Fibroblast of mammary gland (primary cell): ENCODE data around the gene SNHG17.
"Not testable (repeated sequence)": the region's sequence is repeated elsewhere in the genome, so short reads cannot be mapped to it uniquely, and the experiment has no call there.

Source experiments
- DNase-seq: peaks from one replicate; pipeline ENCODE4 v3.0.0-alpha.2; 2010; ENCODE audit warnings: low read depth
- H3K4me3 ChIP-seq: 2 replicates; pipeline ENCODE4 v1.5.1; 2011; ENCODE audit warnings: low read depth, mild to moderate bottlenecking, low read length, moderate library complexity; ENCODE audit not compliant: control insufficient read depth
- CTCF ChIP-seq: conservative IDR thresholded peaks from 2 replicates; pipeline ENCODE4 v1.5.1; 2011; ENCODE audit warnings: low read depth, low read length, inconsistent platforms; ENCODE audit not compliant: control insufficient read depth, insufficient read depth

The SNHG17 gene

GRCh38 chr20:38447251-38447661 is 12.1 kb upstream of the SNHG17 start:
- H3K4me3 ChIP-seq = peak overlapping the region; percentile 91
- DNase-seq = no peak
- no peak for TF ChIP-seq CTCF

DNA sequence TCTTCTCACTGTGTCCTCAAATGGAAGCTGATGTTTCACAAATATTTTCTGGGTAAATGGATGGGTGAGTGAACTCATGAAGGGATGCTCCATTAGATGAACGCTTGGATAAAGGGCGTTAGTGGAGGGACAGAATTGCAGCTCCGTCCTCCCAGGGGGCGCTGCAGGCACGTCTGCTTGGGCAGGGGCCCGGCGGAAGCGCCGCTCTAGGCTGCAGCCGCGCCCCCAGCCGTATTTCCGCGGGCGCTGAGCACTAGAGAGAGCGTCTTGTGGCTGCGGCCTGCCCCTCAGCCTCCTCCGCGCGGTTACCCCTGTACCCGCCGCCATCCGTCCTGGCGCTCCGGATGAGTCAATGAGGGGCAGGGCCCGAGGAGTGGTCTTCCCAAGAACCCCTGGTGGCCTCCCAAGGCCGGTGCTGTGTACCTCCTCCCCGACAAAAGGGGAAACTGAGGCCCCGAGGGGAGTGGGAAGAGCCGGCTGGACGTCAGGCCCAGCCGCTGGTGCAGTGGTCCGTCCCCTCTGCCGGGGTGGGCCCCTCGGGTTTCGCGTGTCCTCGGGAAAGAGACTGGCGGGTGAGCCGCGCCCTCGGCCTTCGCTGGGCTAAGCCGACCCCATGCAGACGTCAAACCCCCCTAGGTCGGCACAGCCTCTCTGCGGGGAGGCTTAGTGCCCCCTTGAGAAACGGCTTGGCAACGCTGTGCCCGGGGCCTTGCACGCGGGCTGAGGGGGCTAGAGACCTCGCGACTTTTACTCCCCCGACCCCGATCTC is 11.5 kb upstream of the SNHG17 start:
- TF ChIP-seq CTCF = peak; percentile 75
- H3K4me3 ChIP-seq = peak overlapping the region; percentile 91
- DNase-seq = peak; percentile 92

DNA sequence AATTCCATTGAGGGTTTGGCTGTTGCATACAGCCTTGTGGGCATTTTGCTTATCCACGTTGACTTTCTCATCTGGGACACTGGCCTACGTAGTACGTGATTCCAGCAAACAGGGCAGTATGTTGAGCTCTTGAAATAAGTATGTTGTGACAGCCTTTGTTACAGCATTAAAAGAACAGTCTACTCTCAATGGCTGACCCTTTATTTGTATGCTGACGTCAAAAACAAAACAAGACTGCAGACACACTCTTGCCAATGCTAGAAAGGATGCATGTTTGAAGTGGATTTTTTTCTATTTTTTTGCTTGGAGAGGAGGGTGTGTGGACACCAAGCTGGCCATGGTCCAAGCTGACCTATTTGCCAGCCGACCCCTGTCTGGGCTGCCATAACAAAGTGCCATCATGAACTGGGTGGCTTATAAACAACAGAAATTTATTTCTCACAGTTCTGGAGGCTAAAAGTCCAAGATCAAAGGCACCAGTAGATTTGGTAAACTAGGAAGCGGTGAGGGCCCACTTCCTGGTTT is 10.8 kb upstream of the SNHG17 start:
- TF ChIP-seq CTCF = no peak
- peak overlapping the region; percentile 91 for H3K4me3 ChIP-seq
- no peak for DNase-seq

GRCh38 chr20:38445381-38445796 is 10.3 kb upstream of the SNHG17 start:
- no peak for DNase-seq
- TF ChIP-seq CTCF = no peak
- H3K4me3 ChIP-seq = no peak overlapping the region

- no peak for DNase-seq
- TF ChIP-seq CTCF = no peak
Measured at GRCh38 chr20:38441916-38442315, 6.8 kb upstream of the SNHG17 start.

GRCh38 chr20:38441110-38441509 is 6.0 kb upstream of the SNHG17 start:
- not testable (repeated sequence) for DNase-seq, H3K4me3 ChIP-seq

More at GRCh38 chr20:38441916-38442315, 6.8 kb upstream of the SNHG17 start:
- H3K4me3 ChIP-seq = no peak overlapping the region

DNA sequence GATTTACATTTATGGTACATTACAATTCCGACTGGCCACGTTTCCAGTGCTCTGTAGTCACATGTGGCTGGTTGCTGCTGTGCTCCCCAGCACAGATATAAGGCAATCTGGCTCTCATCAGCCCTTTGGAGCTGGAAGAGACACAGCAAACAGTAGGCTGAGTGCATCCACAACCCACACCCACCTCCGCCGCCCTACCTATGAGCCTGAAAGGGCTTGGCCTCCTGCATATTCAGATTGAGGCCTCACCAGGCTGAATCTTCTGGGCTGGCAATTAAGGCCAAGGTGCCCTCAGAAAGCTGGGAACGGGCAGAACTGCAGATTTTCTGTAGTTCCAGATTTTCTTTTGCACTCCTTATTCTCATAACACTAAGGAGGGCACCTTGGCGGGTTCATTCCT is 2.7 kb upstream of the SNHG17 start:
- no peak overlapping the region for H3K4me3 ChIP-seq
- TF ChIP-seq CTCF = no peak
- DNase-seq = no peak
